ENCODE data around the gene RNF31.
A peak's percentile ranks its signal among the peaks of the same experiment; 100 is the strongest.

RNF31 gene

DNA sequence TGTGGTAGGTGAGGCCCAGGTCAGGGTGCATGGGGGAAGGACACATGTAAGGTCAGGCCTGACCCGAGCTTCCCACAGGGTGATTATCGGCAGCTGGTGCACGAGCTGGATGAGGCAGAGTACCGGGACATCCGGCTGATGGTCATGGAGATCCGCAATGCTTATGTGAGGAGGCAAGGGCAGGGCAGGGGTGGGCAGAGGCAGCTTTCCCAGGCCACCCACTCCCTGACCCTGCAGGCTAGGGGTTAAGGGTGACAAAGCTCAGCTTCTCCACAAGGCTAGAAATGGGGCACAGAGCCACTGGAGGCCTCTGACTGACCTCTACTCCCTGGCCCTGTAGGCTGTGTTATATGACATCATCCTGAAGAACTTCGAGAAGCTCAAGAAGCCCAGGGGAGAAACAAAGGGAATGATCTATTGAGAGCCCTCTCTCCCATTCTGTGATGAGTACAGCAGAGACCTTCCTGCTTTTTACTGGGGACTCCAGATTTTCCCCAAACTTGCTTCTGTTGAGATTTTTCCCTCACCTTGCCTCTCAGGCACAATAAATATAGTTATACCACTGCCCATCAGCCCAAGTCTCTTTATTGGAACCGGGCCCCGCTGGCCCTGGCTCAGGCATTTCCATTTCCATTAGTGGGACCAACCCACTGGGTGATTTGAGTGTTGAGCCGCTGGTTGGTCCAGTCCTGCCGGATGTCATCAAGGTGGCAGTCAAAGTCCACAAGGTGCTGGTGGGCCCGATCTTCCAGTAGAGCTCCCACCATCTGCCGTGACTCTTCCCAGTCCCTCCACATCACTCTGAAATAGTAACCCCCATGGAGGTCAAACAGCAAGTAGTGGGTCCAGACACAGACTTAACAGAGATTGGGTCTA lies 8.7 kb upstream of the RNF31 start:
- TF ChIP-seq GABPA (IDR thresholded peaks at IDR 0.05; ENCODE audit: low read depth) (no peak), POLR2AphosphoS5 (IDR thresholded peaks at IDR 0.05; ENCODE audit: low read depth) (no peak), SPI1 (IDR thresholded peaks at IDR 0.05; ENCODE audit: borderline replicate concordance, low read depth) (no peak)
- no peak overlapping the region for H3K4me3 ChIP-seq (replicated peaks; ENCODE audit: insufficient read depth, low read length)
- H3K27me3 ChIP-seq (ENCODE audit: insufficient read depth, poor library complexity, severe bottlenecking) = no peaks in the 10 kb centered on the region
- no peak overlapping the region for H3K27ac ChIP-seq (replicated peaks)
- no peak for DNase-seq (ENCODE audit: low read depth in 1 of 2, low spot score in 1 of 2)

- TF ChIP-seq GABPA (IDR thresholded peaks at IDR 0.05; ENCODE audit: low read depth) (no peak), SPI1 (IDR thresholded peaks at IDR 0.05; ENCODE audit: borderline replicate concordance, low read depth) (no peak), REST (IDR thresholded peaks at IDR 0.05; ENCODE audit: insufficient replicate concordance, low read depth) (no peak), POLR2AphosphoS5 (IDR thresholded peaks at IDR 0.05; ENCODE audit: low read depth) (no peak)
- TF ChIP-seq, protein P1, sequence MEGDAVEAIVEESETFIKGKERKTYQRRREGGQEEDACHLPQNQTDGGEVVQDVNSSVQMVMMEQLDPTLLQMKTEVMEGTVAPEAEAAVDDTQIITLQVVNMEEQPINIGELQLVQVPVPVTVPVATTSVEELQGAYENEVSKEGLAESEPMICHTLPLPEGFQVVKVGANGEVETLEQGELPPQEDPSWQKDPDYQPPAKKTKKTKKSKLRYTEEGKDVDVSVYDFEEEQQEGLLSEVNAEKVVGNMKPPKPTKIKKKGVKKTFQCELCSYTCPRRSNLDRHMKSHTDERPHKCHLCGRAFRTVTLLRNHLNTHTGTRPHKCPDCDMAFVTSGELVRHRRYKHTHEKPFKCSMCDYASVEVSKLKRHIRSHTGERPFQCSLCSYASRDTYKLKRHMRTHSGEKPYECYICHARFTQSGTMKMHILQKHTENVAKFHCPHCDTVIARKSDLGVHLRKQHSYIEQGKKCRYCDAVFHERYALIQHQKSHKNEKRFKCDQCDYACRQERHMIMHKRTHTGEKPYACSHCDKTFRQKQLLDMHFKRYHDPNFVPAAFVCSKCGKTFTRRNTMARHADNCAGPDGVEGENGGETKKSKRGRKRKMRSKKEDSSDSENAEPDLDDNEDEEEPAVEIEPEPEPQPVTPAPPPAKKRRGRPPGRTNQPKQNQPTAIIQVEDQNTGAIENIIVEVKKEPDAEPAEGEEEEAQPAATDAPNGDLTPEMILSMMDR (IDR thresholded peaks at IDR 0.05; ENCODE audit: insufficient read depth, low read length) = no peak
- H3K27ac ChIP-seq (replicated peaks) = no peak overlapping the region
- DNase-seq (ENCODE audit: low read depth in 1 of 2, low spot score in 1 of 2) = no peak
- no peak overlapping the region; the same call in 1 of the 2 replicates for H3K4me3 ChIP-seq (replicated peaks; ENCODE audit: insufficient read depth, low read length)
- H3K27me3 ChIP-seq (ENCODE audit: insufficient read depth, poor library complexity, severe bottlenecking) = no peaks in the 10 kb centered on the region
Observed at GRCh38 chr14:24139272-24139934, 7.9 kb upstream of the RNF31 start.

- DNase-seq (ENCODE audit: low read depth in 1 of 2, low spot score in 1 of 2) = peak; percentile 99 to 100
- peak within 1 kb of the TSS; percentile 89 for H3K4me3 ChIP-seq (replicated peaks; ENCODE audit: insufficient read depth, low read length)
- TF ChIP-seq GABPA (IDR thresholded peaks at IDR 0.05; ENCODE audit: low read depth) = no peak
- peak; percentile 79 for TF ChIP-seq POLR2AphosphoS5 (IDR thresholded peaks at IDR 0.05; ENCODE audit: low read depth)
- TF ChIP-seq, protein P1 (IDR thresholded peaks at IDR 0.05; ENCODE audit: insufficient read depth, low read length) = no peak
- no peak for TF ChIP-seq REST (IDR thresholded peaks at IDR 0.05; ENCODE audit: insufficient replicate concordance, low read depth)
- peak; percentile 78; the same call in 1 of the 2 replicates for TF ChIP-seq SPI1 (IDR thresholded peaks at IDR 0.05; ENCODE audit: borderline replicate concordance, low read depth)
- peak within 1 kb of the TSS; percentile 78 for H3K27ac ChIP-seq (replicated peaks)
- H3K27me3 ChIP-seq (ENCODE audit: insufficient read depth, poor library complexity, severe bottlenecking) = no peaks in the 10 kb centered on the region
Observed at GRCh38 chr14:24141097-24141880, 6.0 kb upstream of the RNF31 start, which contains the start of gene EMC9. TSS of gene EMC9 (minus strand) at chr14:24141591. CDS start at chr14:24141304, 287 bp downstream.

Measured in HL-60 (cell line).